ENCODE results near the gene RNF157.

RNF157 gene

GRCh38 chr17:76153202-76153601 lies 87.1 kb downstream of the RNF157 start:
- Histone ChIP-seq H3K4me3 (ENCODE audit: low read depth, low read length) (no peak overlapping the region), H3K9me3 (no peaks in the 10 kb centered on the region), H3K27me3 (no peaks in the 10 kb centered on the region), H3K4me1 (no peaks in the 10 kb centered on the region), H3K36me3 (no peaks in the 10 kb centered on the region)
- no peak for DNase-seq
- TF ChIP-seq CTCF (IDR thresholded peaks at IDR 0.05; ENCODE audit: low read depth, low read length) = no peak

GRCh38 chr17:76152591-76152990 lies 87.7 kb downstream of the RNF157 start:
- Histone ChIP-seq H3K27me3 (no peaks in the 10 kb centered on the region), H3K9me3 (no peaks in the 10 kb centered on the region), H3K36me3 (no peaks in the 10 kb centered on the region), H3K4me3 (ENCODE audit: low read depth, low read length) (no peak overlapping the region), H3K4me1 (no peaks in the 10 kb centered on the region)
- TF ChIP-seq CTCF (IDR thresholded peaks at IDR 0.05; ENCODE audit: low read depth, low read length) = 0 out of 2 replicates have a peak, but pooled peaks have one; percentile 8
- no peak for DNase-seq

- no peaks in the 10 kb centered on the region for H3K27me3 ChIP-seq
- H3K36me3 ChIP-seq = no peaks in the 10 kb centered on the region
- H3K4me3 ChIP-seq (ENCODE audit: low read depth, low read length) = no peak overlapping the region
- DNase-seq = no peak
- H3K4me1 ChIP-seq = no peaks in the 10 kb centered on the region
- H3K9me3 ChIP-seq = no peaks in the 10 kb centered on the region
- TF ChIP-seq CTCF (IDR thresholded peaks at IDR 0.05; ENCODE audit: low read depth, low read length) = no peak
These were observed 88.3 kb downstream of the RNF157 start for GRCh38 chr17:76151896-76152454.

GRCh38 chr17:76150712-76151622 lies 89.3 kb downstream of the RNF157 start:
- no peak for DNase-seq
- Histone ChIP-seq H3K4me3 (ENCODE audit: low read depth, low read length) (no peak overlapping the region), H3K36me3 (no peaks in the 10 kb centered on the region), H3K9me3 (no peaks in the 10 kb centered on the region), H3K4me1 (no peaks in the 10 kb centered on the region), H3K27me3 (no peaks in the 10 kb centered on the region)
- no peak for TF ChIP-seq CTCF (IDR thresholded peaks at IDR 0.05; ENCODE audit: low read depth, low read length)

- Histone ChIP-seq H3K4me3 (ENCODE audit: low read depth, low read length) (no peak overlapping the region), H3K4me1 (no peaks in the 10 kb centered on the region), H3K9me3 (no peaks in the 10 kb centered on the region), H3K27me3 (no peaks in the 10 kb centered on the region), H3K36me3 (no peaks in the 10 kb centered on the region)
- no peak for TF ChIP-seq CTCF (IDR thresholded peaks at IDR 0.05; ENCODE audit: low read depth, low read length)
- no peak for DNase-seq
These were observed 91.1 kb downstream of the RNF157 start for GRCh38 chr17:76149214-76149613.

- H3K4me1 ChIP-seq = no peaks in the 10 kb centered on the region
- no peaks in the 10 kb centered on the region for H3K9me3 ChIP-seq
These were observed 92.3 kb downstream of the RNF157 start for GRCh38 chr17:76148015-76148326.

More at GRCh38 chr17:76148015-76148326, 92.3 kb downstream of the RNF157 start:
- H3K36me3 ChIP-seq = no peaks in the 10 kb centered on the region
- H3K4me3 ChIP-seq (ENCODE audit: low read depth, low read length) = no peak overlapping the region
- no peak for TF ChIP-seq CTCF (IDR thresholded peaks at IDR 0.05; ENCODE audit: low read depth, low read length)
- no peaks in the 10 kb centered on the region for H3K27me3 ChIP-seq
- no peak for DNase-seq
